GM12872 (cell line): ENCODE results near the gene GPR55.

ENCODE experiments used
- CTCF ChIP-seq: IDR thresholded peaks from 3 replicates; pipeline ENCODE4 v1.5.1; 2011; ENCODE audit warnings: low read depth, mild to moderate bottlenecking, low read length, moderate library complexity; ENCODE audit not compliant: insufficient read depth

GPR55 gene

GRCh38 chr2:230935130-230935430, 10.0 kb upstream of the GPR55 start:
- no peak for TF ChIP-seq CTCF

DNA sequence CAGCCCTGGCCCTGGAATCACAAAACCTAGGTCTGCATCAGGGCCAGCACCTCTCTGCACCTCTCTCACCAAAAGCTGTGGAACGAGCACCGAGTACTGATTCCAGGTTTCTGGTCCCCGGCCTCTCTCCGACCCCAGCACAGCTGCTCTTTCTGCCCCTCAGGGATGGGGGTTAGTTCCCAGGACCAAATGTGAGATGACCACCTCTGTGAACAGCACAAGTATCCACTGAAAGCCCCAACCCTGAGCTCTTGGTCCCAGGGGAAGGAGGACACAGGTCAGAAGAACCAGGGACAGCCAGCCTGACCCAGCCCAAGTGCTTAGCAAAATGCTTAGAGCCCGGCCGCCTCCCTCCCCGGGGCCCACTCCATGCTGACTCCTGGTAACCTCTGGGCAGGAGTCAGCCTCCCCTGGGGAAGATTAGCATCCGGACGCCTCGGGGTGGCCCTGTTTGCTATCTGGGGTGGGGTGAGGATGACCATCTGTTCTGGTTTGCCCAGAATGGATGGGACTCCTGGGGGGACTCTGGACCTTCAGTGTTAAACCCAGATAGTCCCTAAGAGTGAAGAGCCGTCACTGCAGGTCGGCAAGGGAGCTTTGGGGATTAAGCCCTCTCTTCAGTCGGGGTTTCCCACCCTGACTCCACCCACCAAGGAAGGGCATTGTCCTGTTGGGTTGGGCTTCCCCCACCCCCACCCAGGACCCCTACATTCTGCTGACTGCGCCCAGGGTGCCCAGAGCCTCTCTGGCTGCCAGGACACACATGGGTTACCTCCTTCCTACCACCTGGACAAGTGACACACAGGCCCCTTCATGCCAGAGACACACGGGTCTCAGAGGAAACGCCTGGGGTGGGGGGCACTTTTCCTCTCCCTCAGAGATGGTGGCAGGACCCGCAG, 9.4 kb upstream of the GPR55 start:
- TF ChIP-seq CTCF: no peak

- no peak for TF ChIP-seq CTCF
These were observed 8.6 kb upstream of the GPR55 start for GRCh38 chr2:230933521-230934180.

GRCh38 chr2:230932556-230933511, 7.8 kb upstream of the GPR55 start:
- TF ChIP-seq CTCF: no peak

DNA sequence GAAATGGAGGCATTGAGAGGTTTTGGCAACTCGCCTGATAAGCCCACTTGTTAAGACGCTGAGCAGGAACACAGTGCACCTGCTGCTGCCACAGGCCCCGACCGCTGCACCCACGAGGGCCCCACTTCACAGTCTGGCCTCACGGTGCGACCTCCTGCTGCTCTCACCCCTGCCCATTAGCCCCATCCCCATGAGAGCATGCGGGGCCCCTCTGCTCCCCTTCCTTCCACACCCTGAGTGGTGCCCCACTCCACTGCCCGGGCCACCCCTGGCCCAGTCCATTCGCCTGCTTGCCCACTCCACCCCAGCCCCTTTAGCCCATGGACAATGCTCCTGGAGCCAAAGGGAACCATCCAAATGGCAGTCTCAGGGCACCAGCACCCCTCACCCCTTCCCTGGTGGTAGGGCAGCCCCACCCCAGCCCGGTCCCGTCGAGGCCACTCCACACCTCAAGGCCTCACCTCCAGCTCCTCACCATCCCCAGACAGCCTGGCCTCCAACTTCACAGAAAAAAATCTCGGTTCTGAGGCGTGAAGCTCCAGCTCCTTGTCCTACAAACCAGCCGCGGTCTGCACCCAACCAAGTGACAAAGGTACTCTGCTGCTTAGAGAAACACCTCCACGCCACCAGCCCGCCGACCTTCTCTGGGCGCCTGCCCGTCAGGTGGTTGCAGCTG, 6.7 kb upstream of the GPR55 start:
- TF ChIP-seq CTCF: no peak

GRCh38 chr2:230930928-230931555, 6.0 kb upstream of the GPR55 start:
- TF ChIP-seq CTCF: no peak
